ENCODE measurements around the gene CCDC51.
"Not testable (repeated sequence)": the region's sequence is repeated elsewhere in the genome, so short reads cannot be mapped to it uniquely, and the experiment has no call there.

Gene CCDC51

DNA sequence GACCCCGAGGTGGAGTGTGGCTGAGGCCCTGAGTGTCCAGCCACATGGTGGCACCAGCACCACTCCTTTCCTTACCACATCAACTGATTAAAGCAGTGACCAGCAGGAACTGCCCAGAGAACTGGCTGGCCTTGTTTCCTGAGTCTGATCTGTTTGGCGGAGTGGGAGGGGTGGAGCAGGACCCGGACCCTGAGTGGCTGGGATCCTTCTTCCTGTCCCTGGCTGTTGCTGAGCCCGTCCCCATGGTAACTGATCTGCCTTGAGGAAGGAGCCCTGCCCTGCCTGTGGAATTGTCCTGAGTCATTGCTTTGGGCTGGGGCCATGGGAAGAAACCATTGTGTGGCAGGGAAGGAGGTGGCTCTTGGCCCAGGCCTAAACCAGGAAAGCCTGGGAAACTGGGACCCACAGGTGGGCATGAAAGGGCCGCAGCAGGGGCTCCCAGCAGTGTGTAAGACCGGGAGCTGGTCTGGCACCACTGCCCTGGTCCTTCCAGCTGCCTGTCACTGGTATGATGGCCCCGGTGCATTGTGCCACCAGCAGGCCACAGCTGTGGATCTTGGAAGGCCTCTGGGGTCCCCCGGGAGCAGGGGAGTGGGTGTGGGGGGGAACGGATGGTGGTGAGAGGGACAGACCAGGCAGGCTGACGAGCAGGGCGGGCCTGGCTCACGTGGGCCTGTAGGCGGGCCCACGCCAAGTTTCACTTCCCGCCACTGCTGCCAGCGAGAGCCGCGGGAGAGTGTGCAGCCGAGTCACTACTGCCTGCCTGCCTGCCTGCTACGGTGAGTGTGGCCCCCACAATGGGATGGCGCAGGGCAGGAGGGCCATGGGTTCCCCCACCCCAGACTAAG, 25.8 kb upstream of the CCDC51 start:
- DNase-seq (ENCODE audit: low read depth): peak; percentile 53

DNA sequence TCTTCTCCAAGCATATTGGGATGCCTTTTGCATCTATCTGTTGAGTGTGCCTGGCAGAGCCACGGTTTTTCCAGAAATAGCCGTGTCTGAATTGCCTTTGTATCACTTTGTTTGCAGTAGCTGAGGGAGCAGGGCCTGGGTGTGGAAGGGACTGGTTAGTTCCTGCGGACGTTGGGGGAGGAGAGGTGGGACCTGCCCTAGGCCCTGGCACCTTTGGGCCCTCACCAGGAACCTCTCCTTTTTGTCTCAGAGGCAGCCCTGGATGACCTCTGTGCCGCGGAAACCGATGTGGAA, 25.3 kb upstream of the CCDC51 start:
- DNase-seq (ENCODE audit: low read depth): no peak

DNA sequence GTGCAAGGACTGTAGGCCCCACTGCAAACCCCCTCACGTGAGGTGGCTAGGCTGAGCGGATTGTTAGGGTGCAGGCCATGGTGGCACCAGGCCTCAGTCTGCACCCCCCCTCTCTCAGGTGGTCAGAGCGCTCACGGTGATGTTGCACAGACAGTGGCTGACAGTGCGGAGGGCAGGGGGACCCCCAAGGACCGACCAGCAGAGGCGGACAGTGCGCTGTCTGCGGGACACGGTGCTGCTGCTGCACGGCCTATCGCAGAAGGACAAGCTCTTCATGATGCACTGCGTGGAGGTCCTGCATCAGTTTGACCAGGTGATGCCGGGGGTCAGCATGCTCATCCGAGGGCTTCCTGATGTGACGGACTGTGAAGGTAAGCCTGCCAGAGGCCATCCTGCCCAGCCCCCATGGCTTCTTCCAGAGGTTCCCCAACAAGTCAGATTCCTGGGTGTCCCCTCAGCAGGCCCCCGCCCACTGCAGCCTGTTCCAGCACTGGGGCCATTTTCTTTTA, 24.8 kb upstream of the CCDC51 start:
- DNase-seq (ENCODE audit: low read depth): no peak

DNA sequence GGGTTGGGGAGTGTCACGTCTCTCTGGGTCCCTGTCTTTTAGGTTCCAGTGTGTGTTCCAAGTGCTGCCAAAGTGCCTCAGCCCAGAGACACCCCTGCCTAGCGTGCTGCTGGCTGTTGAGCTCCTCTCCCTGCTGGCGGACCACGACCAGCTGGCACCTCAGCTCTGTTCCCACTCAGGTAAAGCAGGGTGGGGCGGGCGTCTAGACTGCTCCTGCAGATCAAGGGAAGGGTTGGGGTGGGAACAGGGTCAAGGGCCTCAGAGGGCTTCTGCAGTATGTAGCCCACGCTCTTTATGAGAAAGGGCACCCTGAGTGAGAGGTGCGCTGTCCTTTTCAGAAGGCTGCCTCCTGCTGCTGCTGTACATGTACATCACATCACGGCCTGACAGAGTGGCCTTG, 23.8 kb upstream of the CCDC51 start:
- no peak for DNase-seq (ENCODE audit: low read depth)

DNA sequence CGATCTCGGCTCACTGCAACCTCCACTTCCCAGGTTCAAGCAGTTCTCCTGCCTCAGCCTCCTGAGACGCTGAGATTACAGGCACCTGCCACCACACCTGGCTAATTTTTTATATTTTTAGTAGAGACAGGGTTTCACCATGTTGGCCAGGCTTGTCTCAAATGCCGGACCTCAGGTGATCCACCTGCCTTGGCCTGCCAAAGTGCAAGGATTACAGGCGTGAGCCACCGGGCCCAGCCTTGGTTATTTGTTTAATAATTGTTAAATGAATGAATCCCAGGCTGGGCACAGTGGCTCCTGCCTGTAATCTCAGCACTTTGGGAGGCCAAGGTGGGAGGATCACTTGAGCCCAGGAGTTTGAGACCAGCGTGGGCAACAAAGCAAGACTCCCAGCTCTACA, 21.8 kb upstream of the CCDC51 start:
- not testable (repeated sequence) for DNase-seq (ENCODE audit: low read depth)

DNA sequence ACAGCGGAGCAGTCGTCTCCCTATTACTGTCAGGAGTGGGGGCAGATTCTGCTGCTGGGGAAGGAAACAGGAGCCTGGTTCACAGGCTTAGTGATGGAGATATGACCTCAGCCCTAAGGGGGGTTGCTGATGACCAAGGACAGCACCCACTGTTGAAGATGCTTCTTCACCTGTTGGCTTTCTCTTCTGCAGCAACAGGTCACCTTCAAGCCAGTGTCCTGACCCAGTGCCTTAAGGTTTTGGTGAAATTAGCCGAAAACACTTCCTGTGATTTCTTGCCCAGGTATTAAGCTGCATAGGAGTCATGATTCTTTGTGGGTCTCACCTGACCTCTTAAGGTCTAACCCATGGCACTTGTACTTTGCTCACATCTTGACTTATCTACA, 20.6 kb upstream of the CCDC51 start:
- no peak for DNase-seq (ENCODE audit: low read depth)

DNA sequence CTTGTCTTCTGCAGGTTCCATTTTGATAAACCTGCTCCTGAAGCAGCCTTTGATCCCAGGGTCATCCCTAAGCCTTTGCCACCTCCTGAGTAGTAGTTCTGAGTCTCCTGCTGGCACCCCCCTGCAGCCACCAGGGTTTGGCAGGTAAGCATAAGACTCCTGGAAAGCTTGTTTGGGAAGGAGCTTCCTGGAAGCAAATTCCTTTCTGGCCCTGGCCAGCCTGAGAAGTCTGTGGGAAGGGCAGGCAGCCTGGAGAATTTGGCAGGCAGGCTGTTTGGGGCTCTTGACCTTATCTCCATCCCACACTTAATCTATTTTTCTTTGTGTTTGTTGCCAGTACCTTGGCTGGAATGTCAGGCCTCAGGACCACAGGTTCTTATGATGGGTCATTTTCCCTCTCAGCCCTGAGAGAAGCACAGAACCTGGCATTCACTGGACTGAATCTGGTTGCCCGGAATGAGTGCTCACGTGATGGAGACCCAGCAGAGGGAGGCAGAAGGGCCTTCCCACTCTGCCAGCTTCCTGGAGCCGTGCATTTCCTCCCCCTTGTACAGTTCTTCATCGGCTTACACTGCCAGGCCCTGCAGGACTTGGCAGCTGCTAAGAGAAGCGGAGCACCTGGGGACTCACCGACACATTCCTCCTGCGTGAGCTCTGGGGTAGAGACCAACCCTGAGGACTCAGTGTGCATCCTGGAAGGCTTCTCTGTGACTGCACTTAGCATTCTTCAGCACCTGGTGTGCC, 20.0 kb upstream of the CCDC51 start:
- DNase-seq (ENCODE audit: low read depth): no peak

DNA sequence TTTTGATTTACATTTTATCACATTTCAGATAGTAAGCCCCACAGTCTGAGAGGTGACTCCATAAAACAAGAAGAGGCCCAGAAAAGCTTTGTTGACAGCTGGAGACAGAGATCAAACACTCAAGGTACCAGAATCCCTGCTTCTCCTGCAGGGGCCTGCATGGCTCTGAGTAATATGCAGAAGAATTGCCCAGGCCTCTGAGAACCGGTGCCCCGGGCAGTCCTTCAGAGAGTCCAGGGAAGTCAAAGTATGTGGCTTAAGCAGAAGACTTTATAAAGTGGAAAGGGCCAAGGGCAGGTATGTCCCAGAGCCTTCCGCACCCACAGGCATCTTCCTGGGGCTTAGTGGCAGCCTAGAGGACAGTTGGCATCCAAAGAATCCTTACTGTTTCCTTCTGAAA, 19.4 kb upstream of the CCDC51 start:
- DNase-seq (ENCODE audit: low read depth): no peak

DNA sequence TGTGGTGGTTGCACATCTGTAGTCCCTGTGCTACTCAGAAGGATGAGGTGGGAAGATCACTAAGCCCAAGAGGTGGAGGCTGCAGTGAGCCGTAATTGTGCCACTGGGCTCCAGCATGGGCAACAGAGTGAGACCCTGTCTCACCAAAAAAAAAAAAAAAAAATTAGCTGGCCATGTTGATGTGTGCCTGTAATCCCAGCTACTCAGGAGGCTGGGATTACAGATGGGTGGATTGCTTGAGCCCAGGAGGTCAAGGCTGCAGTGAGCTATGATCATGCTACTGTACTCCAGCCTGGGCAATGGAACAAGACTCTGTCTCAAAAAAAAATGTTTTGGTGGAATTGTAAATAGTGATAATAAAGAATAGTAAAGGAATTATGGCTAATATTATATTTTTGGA, 16.5 kb upstream of the CCDC51 start:
- DNase-seq (ENCODE audit: low read depth): no peak

DNA sequence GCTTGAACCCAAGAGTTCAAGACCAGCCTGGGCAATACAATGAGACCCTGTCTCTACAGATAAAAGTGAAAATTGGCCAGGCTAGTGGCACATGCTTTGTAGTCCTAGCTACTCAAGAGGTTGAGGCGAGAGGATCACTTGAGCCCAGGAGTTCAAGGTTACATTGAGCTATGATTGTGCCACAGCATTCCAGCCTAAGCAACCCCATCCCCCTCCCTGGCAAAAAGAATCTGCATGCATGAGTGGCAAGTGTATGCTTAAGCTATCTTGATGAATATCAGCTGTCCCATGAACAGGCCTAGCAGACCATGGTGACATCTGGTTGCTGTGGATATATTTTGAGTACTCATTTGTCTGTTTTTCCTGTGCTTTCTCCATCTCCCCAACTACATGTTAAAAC, 11.4 kb upstream of the CCDC51 start:
- no peak for DNase-seq (ENCODE audit: low read depth)

DNA sequence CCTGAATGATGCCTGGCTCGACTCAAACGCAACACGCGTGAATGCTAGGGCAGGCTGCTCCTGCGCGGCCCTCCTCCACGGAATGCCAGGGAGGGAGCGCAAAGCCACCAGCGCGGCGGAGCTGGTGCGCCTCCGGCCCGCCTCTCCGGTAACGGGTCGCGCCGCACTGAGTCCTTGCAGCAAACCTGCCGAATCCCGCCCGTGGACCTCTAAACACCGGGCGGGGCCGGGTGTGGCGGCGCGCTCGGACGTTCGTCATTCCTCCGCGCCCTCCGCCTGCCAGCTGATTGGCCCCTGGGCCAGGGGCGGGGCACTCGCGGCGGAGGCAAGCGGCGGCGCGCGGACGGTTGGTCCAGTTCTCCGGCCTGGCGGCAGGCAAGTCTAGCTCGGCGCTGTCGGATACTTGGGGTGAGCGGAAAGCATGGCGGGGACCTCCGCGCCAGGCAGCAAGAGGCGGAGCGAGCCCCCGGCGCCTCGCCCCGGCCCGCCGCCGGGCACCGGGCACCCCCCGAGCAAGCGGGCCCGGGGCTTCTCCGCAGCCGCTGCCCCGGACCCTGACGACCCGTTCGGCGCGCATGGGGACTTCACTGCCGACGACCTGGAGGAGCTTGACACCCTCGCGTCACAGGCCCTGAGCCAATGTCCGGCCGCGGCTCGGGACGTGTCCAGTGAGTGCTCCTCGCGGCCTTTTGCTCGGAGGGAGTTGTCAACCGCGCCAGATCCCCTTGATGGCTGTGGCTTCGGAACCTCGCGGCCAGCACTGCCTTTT, 6.7 kb upstream of the CCDC51 start, which contains the start of gene ATRIP:
ATRIP (plus strand) TSS at position 313 of the 769 bp plus-strand sequence; CDS start at position 422, 109 bp downstream.
- DNase-seq (ENCODE audit: low read depth): peak; percentile 74

DNA sequence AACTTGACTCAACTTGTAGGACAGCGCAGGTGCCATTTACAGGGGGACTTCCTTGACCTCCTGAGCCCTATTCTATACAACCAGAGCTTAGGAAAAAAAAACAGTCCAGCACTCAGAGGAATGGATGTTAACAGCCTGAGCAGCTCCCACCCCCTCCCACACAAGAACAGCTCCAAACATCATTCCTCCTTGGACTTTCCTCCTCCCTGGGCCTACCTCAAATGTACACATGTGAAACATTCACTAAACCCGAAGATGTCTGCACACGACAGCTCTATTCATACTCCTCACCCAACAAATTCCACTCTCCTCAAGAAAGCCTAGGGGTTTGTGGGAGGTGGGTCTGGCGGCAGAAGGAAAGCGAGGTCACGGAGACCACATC, 6.1 kb upstream of the CCDC51 start:
- DNase-seq (ENCODE audit: low read depth): no peak

DNA sequence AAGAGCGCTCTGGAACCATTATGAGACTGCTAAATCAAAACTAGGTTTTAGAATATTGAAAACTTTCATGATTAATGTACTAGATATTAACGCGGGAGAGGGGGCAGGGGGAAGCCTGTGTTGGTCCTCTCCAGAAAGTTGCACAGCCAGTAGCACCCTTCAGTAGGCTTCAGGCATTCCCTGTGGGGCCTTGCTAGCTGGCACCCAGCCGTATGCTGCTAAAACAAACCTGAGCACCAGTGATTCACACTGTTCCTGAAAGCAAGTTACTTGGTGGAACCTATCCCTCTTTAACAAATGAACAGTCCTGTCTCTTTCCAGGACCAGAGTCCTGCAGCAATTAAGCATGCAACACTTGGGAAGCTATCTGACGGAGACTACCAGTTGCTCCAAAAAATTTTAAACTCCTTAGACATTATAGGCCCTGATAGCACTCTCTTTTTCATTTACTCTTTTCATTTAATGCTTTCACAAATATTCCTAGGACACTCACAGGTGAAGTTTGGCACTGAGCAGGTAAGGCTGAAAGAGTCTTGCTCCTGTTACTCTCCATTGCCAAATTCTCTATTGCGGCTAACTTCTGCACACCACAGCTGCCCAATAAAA, 5.5 kb upstream of the CCDC51 start:
- DNase-seq (ENCODE audit: low read depth): no peak

DNA sequence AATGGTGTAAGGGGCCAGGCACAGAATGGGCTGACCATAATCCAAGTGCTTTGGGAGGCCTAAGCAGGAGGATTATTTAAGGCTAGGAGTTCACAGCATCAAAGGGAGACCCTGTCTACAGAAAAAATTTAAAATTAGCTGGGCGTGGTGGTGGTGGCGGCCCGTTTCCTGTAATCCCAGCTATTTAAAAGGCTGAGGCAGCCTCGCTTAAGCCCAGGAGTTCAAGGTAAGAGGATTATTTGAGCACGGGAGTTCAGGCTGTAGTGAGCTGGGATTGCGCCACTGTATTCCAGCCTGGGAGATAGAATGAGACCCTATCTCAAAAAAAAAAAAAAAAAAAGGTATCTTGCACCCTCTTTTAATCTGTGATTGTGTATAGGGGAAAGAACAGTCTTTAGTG, 2.0 kb upstream of the CCDC51 start:
- DNase-seq (ENCODE audit: low read depth): no peak

DNA sequence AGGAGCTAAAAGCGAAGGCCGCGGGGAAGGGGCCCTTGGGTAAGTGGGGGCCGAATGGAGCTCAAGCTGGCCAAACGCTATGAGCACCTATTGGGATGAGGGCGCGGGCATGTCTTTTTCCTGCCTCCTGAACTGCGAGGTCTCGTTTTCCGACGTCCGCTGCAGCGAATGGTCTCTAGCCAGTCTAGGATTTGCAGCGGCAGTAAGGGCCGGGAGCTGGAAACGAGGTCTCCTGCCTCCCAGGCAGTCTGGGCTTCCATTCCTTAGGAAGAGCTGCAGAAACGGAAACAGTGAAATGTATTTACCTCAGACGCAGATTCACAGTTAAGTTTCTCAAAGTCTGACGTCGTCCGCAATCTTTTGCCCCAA, 655 bp upstream of the CCDC51 start:
- no peak for DNase-seq (ENCODE audit: low read depth)

DNA sequence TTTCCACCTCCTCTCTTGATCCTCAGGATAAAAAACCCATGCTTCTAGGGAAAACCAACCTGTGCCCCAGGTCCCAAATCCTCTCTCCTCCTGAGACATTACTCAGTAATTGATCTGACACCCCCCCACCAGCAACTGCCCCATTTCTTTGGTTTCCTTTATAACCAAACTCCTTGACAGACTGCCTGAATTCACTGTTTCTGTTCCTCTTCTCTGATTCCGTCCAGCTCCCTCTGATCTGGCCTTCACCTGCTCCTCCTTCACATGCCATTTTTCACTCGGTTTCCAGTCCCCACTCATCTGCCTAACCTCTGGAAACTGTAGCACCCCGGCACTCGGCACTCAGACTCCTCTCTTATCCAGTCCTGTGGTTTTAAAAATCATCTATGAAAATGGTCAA, 2.1 kb downstream of the CCDC51 start:
- no peak for DNase-seq (ENCODE audit: low read depth)

DNA sequence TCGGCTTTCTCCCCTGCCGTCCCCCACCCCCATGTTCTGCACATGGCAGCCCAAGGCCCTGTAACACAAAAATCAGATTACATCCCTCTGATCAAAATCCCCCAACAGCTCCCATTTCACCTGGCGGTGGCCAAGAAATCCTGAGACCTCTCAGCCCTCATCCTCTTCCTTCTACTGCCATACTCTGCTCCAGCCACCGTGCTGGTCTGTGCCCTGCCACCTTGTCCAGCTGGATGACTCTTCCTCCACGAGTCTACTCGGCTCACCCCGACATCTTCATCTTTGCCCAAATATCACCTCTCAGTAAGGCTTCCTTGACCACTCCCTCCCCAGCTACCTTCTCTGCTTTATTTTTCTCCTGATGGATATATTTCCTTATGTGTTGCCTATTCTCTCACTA, 3.1 kb downstream of the CCDC51 start:
- DNase-seq (ENCODE audit: low read depth): no peak

DNA sequence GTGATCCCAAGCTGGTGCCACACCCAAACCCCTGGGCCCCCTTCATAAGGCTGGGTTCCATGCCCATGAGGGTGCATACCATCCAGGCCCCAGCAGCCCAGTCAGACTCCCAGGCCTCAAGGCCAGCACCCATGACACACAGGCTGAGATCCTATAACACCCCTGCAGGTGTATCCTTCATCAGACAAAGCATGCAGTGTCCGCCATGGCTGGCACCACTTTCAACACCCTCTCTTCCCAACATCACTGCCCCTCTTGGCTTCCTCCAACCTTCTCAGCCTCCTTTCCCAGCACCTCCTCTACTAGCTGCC, 3.5 kb downstream of the CCDC51 start:
- no peak for DNase-seq (ENCODE audit: low read depth)

DNA sequence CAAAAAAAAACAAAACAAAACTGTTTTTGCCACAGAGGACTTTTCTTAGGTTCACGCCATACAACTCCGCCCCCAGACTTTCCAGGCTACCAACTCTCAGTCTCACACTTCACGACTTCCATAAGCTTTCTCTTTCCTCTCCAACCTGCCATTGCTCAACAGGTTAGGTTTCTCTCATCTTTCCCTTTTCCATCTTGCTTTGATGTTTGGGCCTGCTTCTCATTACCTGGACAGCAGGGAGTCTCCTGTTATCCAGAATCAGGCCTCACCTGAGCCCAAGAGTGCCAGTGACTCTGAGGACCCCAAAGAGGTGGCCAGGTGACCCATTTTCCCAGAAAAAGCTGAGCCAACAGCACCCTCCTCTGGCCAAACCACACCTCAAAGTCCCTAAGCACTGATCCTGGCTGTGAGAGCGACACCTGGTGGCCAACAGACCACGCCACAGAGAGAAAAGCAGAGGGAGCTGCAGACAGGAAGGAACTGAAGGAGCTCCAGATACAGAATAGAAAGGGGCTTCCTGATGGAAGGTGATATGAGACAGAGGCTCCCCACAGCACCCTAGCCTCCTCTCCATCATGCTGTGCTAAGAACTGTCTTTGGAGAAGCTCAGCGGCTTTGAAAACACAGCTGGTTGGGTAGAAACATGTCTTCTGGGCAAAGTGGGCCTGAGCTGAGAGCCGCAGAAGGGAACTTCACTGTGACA, 4.0 kb downstream of the CCDC51 start:
- peak; percentile 53 for DNase-seq (ENCODE audit: low read depth)

DNA sequence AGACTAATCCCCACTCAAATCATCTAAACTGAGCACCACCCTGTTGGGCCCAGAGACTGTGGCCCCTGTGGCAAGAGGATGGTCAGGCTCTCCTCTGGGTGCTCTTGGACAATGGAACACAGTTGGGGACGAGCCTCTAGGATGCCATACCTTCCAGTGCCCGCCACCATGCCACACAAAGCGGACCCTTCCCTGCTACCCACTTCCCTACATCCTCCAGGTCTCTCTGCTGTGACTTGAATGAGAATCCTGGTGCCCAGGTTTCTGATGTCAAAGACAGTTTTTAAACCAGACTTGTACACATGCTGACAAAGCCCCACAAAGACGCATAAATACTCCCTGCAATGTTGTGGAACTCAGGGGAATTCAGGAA, 4.7 kb downstream of the CCDC51 start:
- no peak for DNase-seq (ENCODE audit: low read depth)

DNA sequence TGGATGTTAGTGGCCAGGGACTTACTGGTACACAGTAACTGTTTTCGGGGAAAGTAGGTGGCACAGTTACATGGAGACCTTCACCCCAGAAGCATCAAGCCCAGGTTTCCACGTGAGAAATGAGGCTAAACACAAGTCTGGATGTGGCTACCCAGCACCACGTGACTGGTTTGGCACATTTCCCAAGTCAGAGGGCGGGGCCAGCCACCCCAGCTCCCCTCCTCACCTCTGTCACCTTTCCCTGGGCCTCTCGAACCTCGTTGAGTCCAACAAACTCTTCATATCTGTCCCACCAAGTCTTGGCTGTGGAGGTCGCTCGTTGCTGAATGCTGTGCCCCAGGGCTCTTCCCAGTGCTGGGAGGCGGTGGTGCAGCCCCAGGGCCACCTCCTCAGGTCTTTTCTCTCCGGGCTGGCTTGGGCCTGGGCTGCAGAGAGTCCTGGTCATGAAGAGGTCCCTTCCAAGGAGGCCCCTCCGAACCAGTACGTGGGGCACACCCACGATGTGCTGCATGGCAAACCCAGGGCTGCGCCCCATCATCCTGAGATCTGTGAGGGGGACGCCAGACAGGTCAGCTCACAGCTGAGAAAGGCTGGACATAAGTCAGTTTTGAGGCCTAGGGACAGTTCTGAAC, 5.2 kb downstream of the CCDC51 start:
- DNase-seq (ENCODE audit: low read depth): no peak

All from stimulated activated CD8-positive, alpha-beta memory T cell treated with anti-CD3 and anti-CD28 coated beads, Interleukin-15, amount 100 ng/mL, for 24 hours (primary cell).